ENCODE data around the gene OR2V2.
"Not testable (repeated sequence)": the region's sequence is repeated elsewhere in the genome, so short reads cannot be mapped to it uniquely, and the experiment has no call there.

OR2V2 gene, protein sequence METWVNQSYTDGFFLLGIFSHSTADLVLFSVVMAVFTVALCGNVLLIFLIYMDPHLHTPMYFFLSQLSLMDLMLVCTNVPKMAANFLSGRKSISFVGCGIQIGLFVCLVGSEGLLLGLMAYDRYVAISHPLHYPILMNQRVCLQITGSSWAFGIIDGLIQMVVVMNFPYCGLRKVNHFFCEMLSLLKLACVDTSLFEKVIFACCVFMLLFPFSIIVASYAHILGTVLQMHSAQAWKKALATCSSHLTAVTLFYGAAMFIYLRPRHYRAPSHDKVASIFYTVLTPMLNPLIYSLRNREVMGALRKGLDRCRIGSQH

GRCh38 chr5:181146927-181147636, at the start of gene OR2V2:
Gene OR2V2 (plus strand): TSS chr5:181147586. CDS start chr5:181154943, 7,357 bp downstream.
- not testable (repeated sequence) for H3K4me3 ChIP-seq (ENCODE audit: low read length); DNase-seq (ENCODE audit: low read depth)

DNA sequence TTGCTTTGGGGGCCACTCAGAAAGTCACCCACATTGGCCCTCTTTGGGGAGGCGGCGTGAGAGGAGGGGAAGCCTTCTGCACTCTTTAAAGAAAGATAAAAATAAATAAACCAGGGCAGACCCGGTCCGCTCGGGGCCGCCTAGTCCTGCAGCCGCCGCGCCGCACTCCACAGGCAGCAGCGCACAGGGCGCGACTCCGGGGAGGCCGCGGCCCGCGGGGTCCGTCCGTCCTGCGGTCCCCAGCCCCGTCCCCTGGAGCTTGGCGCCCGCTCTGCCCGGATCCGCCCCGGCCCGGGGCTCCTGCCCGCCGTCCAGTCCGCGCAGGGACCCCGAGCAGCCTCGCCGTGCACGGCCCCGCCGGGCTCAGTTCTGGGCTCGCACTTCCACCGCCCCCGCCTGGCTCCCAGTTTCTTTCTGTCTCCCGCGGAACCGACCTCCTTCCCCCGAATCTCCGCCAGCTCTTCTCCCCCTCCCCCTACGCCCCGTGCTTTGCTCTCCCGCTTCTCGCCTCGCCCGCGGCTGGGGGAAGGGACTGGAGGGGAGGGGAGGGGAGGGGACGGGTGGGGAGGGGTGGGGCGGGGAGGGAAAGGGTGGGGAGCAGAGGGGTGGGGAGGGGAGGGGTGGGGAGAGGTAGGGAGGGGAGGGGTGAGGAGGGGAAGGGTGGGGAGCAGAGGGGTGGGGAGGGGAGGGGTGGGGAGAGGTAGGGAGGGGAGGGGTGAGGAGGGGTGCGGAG, 49.5 kb upstream of the OR2V2 start:
- DNase-seq (ENCODE audit: low read depth) = not testable (repeated sequence)

GRCh38 chr5:181098762-181099601, 48.4 kb upstream of the OR2V2 start:
- no peak for DNase-seq (ENCODE audit: low read depth)
- no peak overlapping the region for H3K4me3 ChIP-seq (ENCODE audit: low read length)
- no peak for TF ChIP-seq CTCF (conservative IDR thresholded peaks at IDR 0.05; ENCODE audit: low read length)

More for the DNA sequence above, 49.5 kb upstream of the OR2V2 start:
- not testable (repeated sequence) for H3K4me3 ChIP-seq (ENCODE audit: low read length)

DNA sequence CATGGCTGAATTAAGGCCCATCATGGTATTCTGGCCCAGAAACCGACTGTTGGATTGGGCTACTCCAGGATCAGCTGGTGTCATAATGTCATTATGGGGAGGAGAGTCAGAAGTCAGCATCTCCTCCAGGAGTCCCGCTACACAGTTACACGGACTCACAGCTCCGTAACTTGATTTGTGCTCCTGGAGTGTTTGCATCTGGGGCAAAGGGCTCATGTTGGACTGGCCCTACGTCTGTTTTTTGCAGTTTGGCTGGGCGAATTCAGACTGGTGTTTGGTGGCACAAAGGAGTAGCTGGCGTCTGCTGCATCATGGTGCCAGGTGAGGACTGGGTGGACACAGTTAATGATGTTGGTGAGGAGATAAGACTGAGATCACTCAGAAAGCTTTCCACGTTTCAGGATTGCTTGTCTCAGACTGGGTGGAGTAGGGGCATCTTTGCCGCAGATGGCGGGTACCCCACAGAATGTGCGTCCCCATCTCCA, 47.7 kb upstream of the OR2V2 start:
- DNase-seq (ENCODE audit: low read depth) = no peak
- no peak for TF ChIP-seq CTCF (conservative IDR thresholded peaks at IDR 0.05; ENCODE audit: low read length)
- H3K4me3 ChIP-seq (ENCODE audit: low read length) = no peak overlapping the region

DNA sequence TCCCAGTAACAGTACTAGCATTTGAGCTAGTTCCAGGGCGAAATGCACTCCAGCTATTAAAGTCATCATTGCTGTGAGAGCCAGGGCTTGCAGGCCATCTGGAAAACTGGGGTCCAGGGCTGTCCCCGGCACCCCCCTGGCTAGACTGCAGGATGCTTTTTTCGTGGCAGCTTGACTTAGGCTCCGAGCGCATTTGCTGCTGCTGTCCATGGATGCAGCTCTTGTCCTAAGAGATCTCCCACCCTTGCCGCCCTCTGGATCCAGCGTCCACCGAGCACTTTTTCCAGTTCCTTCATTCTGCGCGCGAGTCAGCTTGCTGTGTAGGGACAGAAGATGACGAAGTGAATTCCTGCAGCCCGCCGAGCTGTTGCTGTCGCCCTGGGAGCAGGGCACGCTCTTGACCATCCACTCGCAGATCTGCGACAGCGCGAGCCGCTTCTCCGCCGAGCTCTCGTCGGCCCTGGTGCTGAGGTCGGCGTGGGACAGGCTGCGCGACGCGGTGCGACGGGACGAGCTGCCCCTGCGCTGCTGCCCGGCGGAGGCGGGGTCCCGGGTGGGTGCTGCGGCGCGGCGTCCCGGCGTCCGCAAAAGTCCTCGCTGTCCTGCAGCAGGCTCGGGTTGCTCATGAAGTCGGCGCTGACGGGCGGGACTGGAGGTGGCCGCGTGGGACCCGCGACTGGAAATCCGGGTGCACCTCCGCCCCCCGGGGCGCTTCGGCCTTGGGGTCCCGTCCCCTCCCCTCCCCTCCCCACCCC, 47.1 kb upstream of the OR2V2 start:
- peak; percentile 20 for DNase-seq (ENCODE audit: low read depth)
- no peak overlapping the region for H3K4me3 ChIP-seq (ENCODE audit: low read length)
- no peak for TF ChIP-seq CTCF (conservative IDR thresholded peaks at IDR 0.05; ENCODE audit: low read length)

- H3K4me3 ChIP-seq (ENCODE audit: low read length); DNase-seq (ENCODE audit: low read depth): not testable (repeated sequence)
These were observed 46.2 kb upstream of the OR2V2 start for GRCh38 chr5:181101030-181101641.

- not testable (repeated sequence) for DNase-seq (ENCODE audit: low read depth)
These were observed 45.3 kb upstream of the OR2V2 start for GRCh38 chr5:181101930-181102674.

DNA sequence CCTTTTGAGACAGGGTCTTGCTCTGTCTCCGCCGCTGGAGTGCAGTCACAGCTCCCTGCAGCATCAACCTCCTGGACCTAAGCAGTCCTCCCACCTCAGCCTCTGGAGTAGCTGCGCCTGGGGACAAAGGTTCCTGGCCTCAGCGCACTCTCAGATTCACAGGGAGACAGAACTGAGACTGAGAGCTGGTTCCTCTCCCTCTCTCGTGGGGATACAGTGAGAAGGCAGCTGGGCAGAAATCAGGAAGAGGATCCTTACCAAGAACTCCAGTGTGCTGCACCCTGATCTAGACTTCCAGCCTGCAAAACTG, 43.2 kb upstream of the OR2V2 start:
- not testable (repeated sequence) for DNase-seq (ENCODE audit: low read depth); H3K4me3 ChIP-seq (ENCODE audit: low read length)

More at GRCh38 chr5:181101930-181102674, 45.3 kb upstream of the OR2V2 start:
- not testable (repeated sequence) for H3K4me3 ChIP-seq (ENCODE audit: low read length)

- H3K4me3 ChIP-seq (ENCODE audit: low read length); DNase-seq (ENCODE audit: low read depth): not testable (repeated sequence)
These were observed 42.6 kb upstream of the OR2V2 start for GRCh38 chr5:181104606-181105390.
